Activated B cell treated with CpG ODN at 0.5 μM for 24 hours (primary cell): ENCODE results near the gene SLC9A9. TPM values are rescaled to one million over a fixed set of nuclear protein-coding genes. Genes with fewer than 3 reads are reported as not detected.

ENCODE experiments used
- ATAC-seq: fragments of 200-7000 bp; cut with Tn5 transposase; one replicate; pipeline ENCODE4 v1.10.0; 2021; ENCODE audit warnings: low read depth, mild to moderate bottlenecking, moderate library complexity
- CTCF ChIA-PET: fragments of 350-600 bp; sonication (Branson Sonifier 250); formaldehyde crosslinking; loops from one replicate; lab custom pipeline; 2021; ENCODE audit warnings: antibody characterized with exemption; lab: Charles Lee
- POLR2A ChIA-PET: fragments of 350-600 bp; sonication (Branson Sonifier 250); formaldehyde crosslinking; loops from one replicate; lab custom pipeline; 2021; ENCODE audit warnings: antibody characterized with exemption; lab: Charles Lee
- DNase-seq: peaks from one replicate; pipeline ENCODE4 v3.0.0; 2022
- H3K27ac Mint-ChIP-seq: one replicate; pipeline ENCODE4 v1.8.0; 2020; ENCODE audit warnings: mixed read lengths
- H3K27me3 Mint-ChIP-seq: one replicate; pipeline ENCODE4 v1.8.0; 2021; ENCODE audit warnings: mixed read lengths
- H3K36me3 Mint-ChIP-seq: one replicate; pipeline ENCODE4 v1.8.0; 2021; ENCODE audit warnings: low read depth, mixed read lengths
- H3K4me1 Mint-ChIP-seq: one replicate; pipeline ENCODE4 v1.8.0; 2021; ENCODE audit warnings: mixed read lengths
- H3K4me3 Mint-ChIP-seq: one replicate; pipeline ENCODE4 v1.8.0; 2020; ENCODE audit warnings: mild to moderate bottlenecking, mixed read lengths
- H3K9me3 Mint-ChIP-seq: one replicate; pipeline ENCODE4 v1.8.0; 2020; ENCODE audit warnings: mixed read lengths
- intact Hi-C: fragments of 100-400 bp; cut with micrococcal nuclease; formaldehyde crosslinking; loops from one replicate; pipeline ENCODE4 v1.15.1; 2024
- total RNA-seq: library from RNA; stranded (reverse); gene quantifications from 2 replicates; pipeline ENCODE4 v1.2.3, GENCODE V29; 2022
- TF ChIP-seq, protein P1 (sequence below): fragments of 200-600 bp; IDR thresholded peaks from one replicate; pipeline ENCODE4 v1.8.0; 2022; ENCODE audit warnings: antibody characterized with exemption, mild to moderate bottlenecking

The SLC9A9 gene
- total RNA-seq, 1 donor from 2014 or later: 9.4 TPM

DNA sequence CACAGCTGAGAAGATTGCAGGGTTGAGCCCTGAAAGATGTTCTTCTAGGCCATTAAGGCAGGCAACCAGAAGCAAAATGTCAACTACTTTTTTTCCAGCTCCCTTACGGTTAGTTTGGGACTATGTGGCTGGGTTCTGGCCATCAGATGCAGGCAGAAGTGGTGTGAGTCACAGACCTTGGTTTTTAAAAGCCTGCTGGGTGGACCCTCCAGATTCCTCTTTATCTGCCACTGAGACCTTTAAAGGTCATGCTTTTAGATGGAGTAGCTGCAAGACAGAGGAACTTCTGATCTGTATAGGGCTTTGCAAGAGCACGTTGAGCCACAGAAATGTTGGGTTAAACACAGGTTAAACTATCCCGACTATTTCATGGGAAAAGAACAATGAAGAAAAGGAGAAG, 625.8 kb downstream of the SLC9A9 start:
- Mint-ChIP-seq H3K27me3 (no peaks in the 10 kb centered on the region), H3K4me3 (no peak overlapping the region), H3K27ac (no peak overlapping the region), H3K9me3 (no peaks in the 10 kb centered on the region), H3K36me3 (no peaks in the 10 kb centered on the region), H3K4me1 (peaks cover 22% of the 10 kb centered on the region)
- ATAC-seq (no peak), DNase-seq (no peak)
- ChIA-PET POLR2A (no interaction called here), CTCF (no interaction called here)
- TF ChIP-seq, protein P1, sequence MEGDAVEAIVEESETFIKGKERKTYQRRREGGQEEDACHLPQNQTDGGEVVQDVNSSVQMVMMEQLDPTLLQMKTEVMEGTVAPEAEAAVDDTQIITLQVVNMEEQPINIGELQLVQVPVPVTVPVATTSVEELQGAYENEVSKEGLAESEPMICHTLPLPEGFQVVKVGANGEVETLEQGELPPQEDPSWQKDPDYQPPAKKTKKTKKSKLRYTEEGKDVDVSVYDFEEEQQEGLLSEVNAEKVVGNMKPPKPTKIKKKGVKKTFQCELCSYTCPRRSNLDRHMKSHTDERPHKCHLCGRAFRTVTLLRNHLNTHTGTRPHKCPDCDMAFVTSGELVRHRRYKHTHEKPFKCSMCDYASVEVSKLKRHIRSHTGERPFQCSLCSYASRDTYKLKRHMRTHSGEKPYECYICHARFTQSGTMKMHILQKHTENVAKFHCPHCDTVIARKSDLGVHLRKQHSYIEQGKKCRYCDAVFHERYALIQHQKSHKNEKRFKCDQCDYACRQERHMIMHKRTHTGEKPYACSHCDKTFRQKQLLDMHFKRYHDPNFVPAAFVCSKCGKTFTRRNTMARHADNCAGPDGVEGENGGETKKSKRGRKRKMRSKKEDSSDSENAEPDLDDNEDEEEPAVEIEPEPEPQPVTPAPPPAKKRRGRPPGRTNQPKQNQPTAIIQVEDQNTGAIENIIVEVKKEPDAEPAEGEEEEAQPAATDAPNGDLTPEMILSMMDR: no peak
- intact Hi-C loops: no loop called here

GRCh38 chr3:143221446-143221845, 626.8 kb downstream of the SLC9A9 start:
- H3K27ac Mint-ChIP-seq: no peak overlapping the region
- no peak for DNase-seq
- H3K4me3 Mint-ChIP-seq: no peak overlapping the region
- H3K9me3 Mint-ChIP-seq: no peaks in the 10 kb centered on the region
- no peaks in the 10 kb centered on the region for H3K27me3 Mint-ChIP-seq
- no peak for ATAC-seq
- intact Hi-C loops: no loop called here
- ChIA-PET CTCF (no interaction called here), POLR2A (no interaction called here)
- H3K4me1 Mint-ChIP-seq: peaks cover 32% of the 10 kb centered on the region
- TF ChIP-seq, protein P1: no peak
- no peaks in the 10 kb centered on the region for H3K36me3 Mint-ChIP-seq

DNA sequence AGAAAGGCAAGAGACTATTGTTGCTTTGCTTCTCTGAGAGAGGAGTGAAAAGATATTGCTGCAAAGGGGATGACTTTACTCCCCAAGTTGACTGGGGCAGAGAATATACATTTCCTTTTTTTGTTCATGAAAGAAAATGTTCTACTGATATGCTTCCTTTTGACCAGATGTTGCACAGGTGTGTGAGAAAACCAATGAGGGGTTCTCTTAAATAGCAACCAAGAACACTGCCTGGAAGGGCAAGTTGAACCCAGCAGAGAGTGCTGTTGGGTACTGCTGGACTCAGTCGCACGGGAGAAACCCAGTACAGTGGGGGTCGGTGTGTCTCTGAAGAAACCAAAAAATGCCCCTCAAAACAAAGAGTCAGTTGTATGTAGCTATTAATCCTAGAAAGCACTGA, 627.5 kb downstream of the SLC9A9 start:
- Mint-ChIP-seq H3K36me3 (no peaks in the 10 kb centered on the region), H3K9me3 (no peaks in the 10 kb centered on the region), H3K27me3 (no peaks in the 10 kb centered on the region), H3K27ac (no peak overlapping the region), H3K4me3 (no peak overlapping the region), H3K4me1 (peaks cover 34% of the 10 kb centered on the region)
- POLR2A ChIA-PET: no interaction called here
- CTCF ChIA-PET: no interaction called here
- DNase-seq (no peak), ATAC-seq (no peak)
- TF ChIP-seq, protein P1: no peak
- intact Hi-C loops: no loop called here

GRCh38 chr3:143218166-143218835, 630.0 kb downstream of the SLC9A9 start:
- ChIA-PET POLR2A (no interaction called here), CTCF (no interaction called here)
- H3K27me3 Mint-ChIP-seq: no peaks in the 10 kb centered on the region
- intact Hi-C loops: no loop called here
- peaks cover 34% of the 10 kb centered on the region for H3K4me1 Mint-ChIP-seq
- ATAC-seq (no peak), DNase-seq (no peak)
- H3K9me3 Mint-ChIP-seq: no peaks in the 10 kb centered on the region
- H3K36me3 Mint-ChIP-seq: no peaks in the 10 kb centered on the region
- no peak overlapping the region for H3K27ac Mint-ChIP-seq
- H3K4me3 Mint-ChIP-seq: no peak overlapping the region
- TF ChIP-seq, protein P1: no peak

GRCh38 chr3:143217283-143217682, 631.0 kb downstream of the SLC9A9 start:
- no peaks in the 10 kb centered on the region for H3K27me3 Mint-ChIP-seq
- H3K4me1 Mint-ChIP-seq: peaks cover 34% of the 10 kb centered on the region
- TF ChIP-seq, protein P1: no peak
- CTCF ChIA-PET: no interaction called here
- no peak overlapping the region for H3K27ac Mint-ChIP-seq
- no peaks in the 10 kb centered on the region for H3K36me3 Mint-ChIP-seq
- POLR2A ChIA-PET: no interaction called here
- intact Hi-C loops: no loop called here
- no peak for ATAC-seq
- H3K4me3 Mint-ChIP-seq: no peak overlapping the region
- no peak for DNase-seq
- H3K9me3 Mint-ChIP-seq: no peaks in the 10 kb centered on the region
